Keratinocyte (primary cell): ENCODE results near the gene DRGX. TPM values are rescaled to one million over a fixed set of nuclear protein-coding genes. Genes with fewer than 3 reads are reported as not detected.

Experiments used
- DNase-seq: peaks from one replicate; pipeline ENCODE4 v3.0.0-alpha.2; 2011; ENCODE audit warnings: low read depth, missing footprints, low spot score
- FAIRE-seq: peaks from 2 replicates; lab custom pipeline; 2011; peaks lifted over from hg19 to GRCh38; lab: Jason Lieb, UNC
- H2AFZ ChIP-seq: 2 replicates; pipeline ENCODE4 v1.6.0; 2012; ENCODE audit warnings: low read length, control low read depth, inconsistent platforms; ENCODE audit not compliant: control insufficient read depth
- H3K27ac ChIP-seq: 2 replicates; pipeline ENCODE4 v1.5.1; 2011; ENCODE audit warnings: low read length; ENCODE audit not compliant: control insufficient read depth, insufficient read depth
- H3K27me3 ChIP-seq: 3 replicates; pipeline ENCODE4 v1.6.0; 2011; ENCODE audit warnings: low read length; ENCODE audit not compliant: control insufficient read depth, insufficient read depth; ENCODE audit errors: extremely low read depth
- H3K36me3 ChIP-seq, 2 experiments: 2 replicates in 1 of 2; 3 replicates in 1 of 2; pipeline ENCODE4 v1.5.1; 2011; ENCODE audit warnings: low read length in 2 of 2, mild to moderate bottlenecking in 1 of 2; ENCODE audit not compliant: control insufficient read depth in 2 of 2, insufficient read depth in 2 of 2; ENCODE audit errors: extremely low read depth in 1 of 2
- H3K4me1 ChIP-seq: 3 replicates; pipeline ENCODE4 v1.5.1; 2011; ENCODE audit warnings: low read length; ENCODE audit not compliant: control insufficient read depth, insufficient read depth; ENCODE audit errors: extremely low read depth
- H3K4me2 ChIP-seq: 3 replicates; pipeline ENCODE4 v1.6.0; 2011; ENCODE audit warnings: low read depth, low read length; ENCODE audit not compliant: control insufficient read depth, insufficient read depth; ENCODE audit errors: extremely low read depth
- H3K4me3 ChIP-seq, 3 experiments: fragments of 200-600 bp in 1 of 3; sonication (generic) in 1 of 3; 2 replicates in 2 of 3; 3 replicates in 1 of 3; pipeline ENCODE4 v1.5.1; 2011 to 2016; ENCODE audit warnings: low read length in 3 of 3, mild to moderate bottlenecking in 3 of 3, control low read depth in 2 of 3, inconsistent platforms in 1 of 3, low read depth in 1 of 3, mixed read lengths in 1 of 3, mixed run types in 1 of 3, moderate library complexity in 1 of 3; ENCODE audit not compliant: control insufficient read depth in 2 of 3, insufficient read depth in 2 of 3; ENCODE audit errors: extremely low read depth in 1 of 3
- H3K79me2 ChIP-seq: 2 replicates; pipeline ENCODE4 v1.6.0; 2012; ENCODE audit warnings: low read length; ENCODE audit not compliant: control insufficient read depth, insufficient read depth
- H3K9ac ChIP-seq: 3 replicates; pipeline ENCODE4 v1.6.0; 2011; ENCODE audit warnings: low read length; ENCODE audit not compliant: control insufficient read depth, insufficient read depth; ENCODE audit errors: extremely low read depth
- H3K9me1 ChIP-seq: 3 replicates; pipeline ENCODE4 v1.6.0; 2011; ENCODE audit warnings: low read length; ENCODE audit not compliant: control insufficient read depth, insufficient read depth; ENCODE audit errors: extremely low read depth
- H3K9me3 ChIP-seq: 2 replicates; pipeline ENCODE4 v1.5.1; 2012; ENCODE audit warnings: low read depth, low read length; ENCODE audit not compliant: control insufficient read depth
- H4K20me1 ChIP-seq: 3 replicates; pipeline ENCODE4 v1.6.0; 2011; ENCODE audit warnings: low read length; ENCODE audit not compliant: control insufficient read depth, insufficient read depth; ENCODE audit errors: extremely low read depth
- CTCF ChIP-seq, 3 experiments: IDR thresholded peaks in 1 of 3; conservative IDR thresholded peaks in 1 of 3; optimal IDR thresholded peaks in 1 of 3; 2 replicates in 2 of 3; 3 replicates in 1 of 3; pipeline versions ENCODE3 to v1.5.1; 2011; ENCODE audit warnings: low read length in 3 of 3, mild to moderate bottlenecking in 3 of 3, moderate library complexity in 2 of 3, control low read depth in 1 of 3, inconsistent platforms in 1 of 3; ENCODE audit not compliant: insufficient read depth in 2 of 3; ENCODE audit errors: extremely low read depth in 1 of 3
- EZH2 ChIP-seq: IDR thresholded peaks from one replicate; pipeline ENCODE4 v1.6.1; 2012; ENCODE audit warnings: inconsistent platforms, mild to moderate bottlenecking, low read length, moderate library complexity
- dilution Hi-C: fragments of 300-500 bp; cut with MboI; formaldehyde crosslinking; loops from one replicate; pipeline ENCODE4 v1.7.0; 2020; ENCODE audit warnings: low sequenced_read_pairs; ENCODE audit not compliant: extremely low pct_ligation_motif_present
- polyA plus RNA-seq, 5 experiments: library from polyadenylated mRNA; depleted of rRNA in 3 of 5; stranded (reverse) in 3 of 5; stranded (forward) in 1 of 5; unstranded in 1 of 5; fragments of >200 nt; gene quantifications; 1 replicate in 1 of 5; 2 replicates in 3 of 5; 3 replicates in 1 of 5; pipeline versions ENCODE4 v1.2.1 to v1.2.3, GENCODE V29; 2011 to 2012; ENCODE audit warnings: missing spikeins in 2 of 5, low read depth in 1 of 5, low replicate concordance in 1 of 5

The DRGX gene
- polyA plus RNA-seq, 1 donor (not counting 4 experiments of a cell fraction or from before 2014, with no cell fraction given): not detected

GRCh38 chr10:49322371-49323170, 73.3 kb downstream of the DRGX start:
- no peak overlapping the region for H3K4me2 ChIP-seq
- no peaks in the 10 kb centered on the region for H3K4me1 ChIP-seq
- DNase-seq (no peak), FAIRE-seq (no peak)
- no peaks in the 10 kb centered on the region for H3K9me1 ChIP-seq
- no peak overlapping the region for H3K9ac ChIP-seq
- no peaks in the 10 kb centered on the region for H3K36me3 ChIP-seq
- H3K9me3 ChIP-seq: no peaks in the 10 kb centered on the region
- no peaks in the 10 kb centered on the region for H3K79me2 ChIP-seq
- dilution Hi-C loops: no loop called here
- no peak overlapping the region for H3K27ac ChIP-seq
- H3K4me3 ChIP-seq: no peak overlapping the region
- no peak for TF ChIP-seq EZH2
- TF ChIP-seq CTCF (optimal IDR thresholded peaks at IDR 0.05 in 1 of 3, IDR thresholded peaks at IDR 0.05 in 1 of 3, conservative IDR thresholded peaks at IDR 0.05 in 1 of 3; ENCODE audit: extremely low read depth in 1 of 3, insufficient read depth in 2 of 3, low read length in 3 of 3): no peak
- peaks cover 13% of the 10 kb centered on the region for H3K27me3 ChIP-seq
- H4K20me1 ChIP-seq: no peaks in the 10 kb centered on the region
- H2AFZ ChIP-seq: no peak overlapping the region

- H3K4me1 ChIP-seq: no peaks in the 10 kb centered on the region
- H3K27ac ChIP-seq: no peak overlapping the region
- DNase-seq (no peak), FAIRE-seq (no peak)
- H3K9me1 ChIP-seq: no peaks in the 10 kb centered on the region
- no peaks in the 10 kb centered on the region for H3K79me2 ChIP-seq
- no peak overlapping the region for H3K4me3 ChIP-seq
- dilution Hi-C loops: no loop called here
- H3K9ac ChIP-seq: no peak overlapping the region
- no peak overlapping the region for H3K4me2 ChIP-seq
- H2AFZ ChIP-seq: no peak overlapping the region
- TF ChIP-seq EZH2 (no peak), CTCF (optimal IDR thresholded peaks at IDR 0.05 in 1 of 3, IDR thresholded peaks at IDR 0.05 in 1 of 3, conservative IDR thresholded peaks at IDR 0.05 in 1 of 3; ENCODE audit: extremely low read depth in 1 of 3, insufficient read depth in 2 of 3, low read length in 3 of 3) (no peak)
- peaks cover 16% of the 10 kb centered on the region for H3K27me3 ChIP-seq
- no peaks in the 10 kb centered on the region for H4K20me1 ChIP-seq
- H3K36me3 ChIP-seq: no peaks in the 10 kb centered on the region
- no peaks in the 10 kb centered on the region for H3K9me3 ChIP-seq
Measured at GRCh38 chr10:49321021-49321420, 74.9 kb downstream of the DRGX start.
